Type B pancreatic cell (in vitro differentiated cells): Measurements from ENCODE around the gene WDR70. TPM values are rescaled to one million over a fixed set of nuclear protein-coding genes. Genes with fewer than 3 reads are reported as not detected.

ENCODE experiments used
- DNase-seq: peaks from one replicate; pipeline ENCODE4 v3.0.0; 2021; ENCODE audit warnings: mixed read lengths; ENCODE audit not compliant: unreplicated experiment; ENCODE audit errors: extremely low spot score
- H3K27ac Mint-ChIP-seq: 2 replicates; pipeline ENCODE4 v1.8.0; 2021; ENCODE audit warnings: mild to moderate bottlenecking, mixed read lengths
- H3K27me3 Mint-ChIP-seq: 2 replicates; pipeline ENCODE4 v1.8.0; 2021; ENCODE audit warnings: mixed read lengths
- H3K36me3 Mint-ChIP-seq: 2 replicates; pipeline ENCODE4 v1.8.0; 2021; ENCODE audit warnings: mixed read lengths
- H3K4me1 Mint-ChIP-seq: one replicate; pipeline ENCODE4 v1.8.0; 2021; ENCODE audit warnings: mixed read lengths; ENCODE audit not compliant: unreplicated experiment
- H3K4me3 Mint-ChIP-seq: 2 replicates; pipeline ENCODE4 v1.8.0; 2021; ENCODE audit warnings: mild to moderate bottlenecking, mixed read lengths
- H3K9me3 Mint-ChIP-seq: 2 replicates; pipeline ENCODE4 v1.8.0; 2021; ENCODE audit warnings: mixed read lengths
- total RNA-seq: library from RNA; stranded (reverse); gene quantifications from 2 replicates; pipeline ENCODE4 v1.2.1, GENCODE V29; 2021; ENCODE audit warnings: low replicate concordance
- TF ChIP-seq, protein P1 (sequence below): fragments of 200-600 bp; sonication (generic); conservative IDR thresholded peaks from 2 replicates; pipeline ENCODE4 v1.5.0; 2021; ENCODE audit warnings: antibody characterized with exemption, mild to moderate bottlenecking

The WDR70 gene
- total RNA-seq, 1 donor from 2014 or later, result 50.2 TPM

DNA sequence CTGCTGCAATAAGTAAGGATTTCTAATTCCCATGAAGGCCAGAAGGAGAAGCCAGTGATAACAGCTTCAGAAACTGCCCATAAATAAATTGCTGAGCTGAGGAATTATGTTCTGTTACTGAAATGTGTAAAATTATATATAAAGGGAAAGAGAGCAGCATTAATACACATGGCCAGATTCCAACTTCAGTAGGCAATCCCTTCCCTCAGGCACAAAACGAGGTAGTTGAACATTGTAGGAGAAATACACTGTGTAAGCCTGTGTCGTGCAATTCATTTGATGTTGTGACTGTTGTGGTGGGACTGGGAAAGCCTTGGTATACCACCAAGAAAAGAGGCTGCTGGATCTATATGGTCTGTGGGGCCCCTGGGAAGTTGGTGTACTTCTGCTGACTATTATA lies 192.9 kb downstream of the WDR70 start:
- Mint-ChIP-seq H3K27ac (no peak overlapping the region), H3K4me3 (no peak overlapping the region), H3K9me3 (peaks cover 6% of the 10 kb centered on the region), H3K36me3 (peaks cover 5% of the 10 kb centered on the region), H3K27me3 (no peaks in the 10 kb centered on the region), H3K4me1 (peaks cover 4% of the 10 kb centered on the region)
- DNase-seq, result no peak
- TF ChIP-seq, protein P1, sequence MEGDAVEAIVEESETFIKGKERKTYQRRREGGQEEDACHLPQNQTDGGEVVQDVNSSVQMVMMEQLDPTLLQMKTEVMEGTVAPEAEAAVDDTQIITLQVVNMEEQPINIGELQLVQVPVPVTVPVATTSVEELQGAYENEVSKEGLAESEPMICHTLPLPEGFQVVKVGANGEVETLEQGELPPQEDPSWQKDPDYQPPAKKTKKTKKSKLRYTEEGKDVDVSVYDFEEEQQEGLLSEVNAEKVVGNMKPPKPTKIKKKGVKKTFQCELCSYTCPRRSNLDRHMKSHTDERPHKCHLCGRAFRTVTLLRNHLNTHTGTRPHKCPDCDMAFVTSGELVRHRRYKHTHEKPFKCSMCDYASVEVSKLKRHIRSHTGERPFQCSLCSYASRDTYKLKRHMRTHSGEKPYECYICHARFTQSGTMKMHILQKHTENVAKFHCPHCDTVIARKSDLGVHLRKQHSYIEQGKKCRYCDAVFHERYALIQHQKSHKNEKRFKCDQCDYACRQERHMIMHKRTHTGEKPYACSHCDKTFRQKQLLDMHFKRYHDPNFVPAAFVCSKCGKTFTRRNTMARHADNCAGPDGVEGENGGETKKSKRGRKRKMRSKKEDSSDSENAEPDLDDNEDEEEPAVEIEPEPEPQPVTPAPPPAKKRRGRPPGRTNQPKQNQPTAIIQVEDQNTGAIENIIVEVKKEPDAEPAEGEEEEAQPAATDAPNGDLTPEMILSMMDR, result no peak

DNA sequence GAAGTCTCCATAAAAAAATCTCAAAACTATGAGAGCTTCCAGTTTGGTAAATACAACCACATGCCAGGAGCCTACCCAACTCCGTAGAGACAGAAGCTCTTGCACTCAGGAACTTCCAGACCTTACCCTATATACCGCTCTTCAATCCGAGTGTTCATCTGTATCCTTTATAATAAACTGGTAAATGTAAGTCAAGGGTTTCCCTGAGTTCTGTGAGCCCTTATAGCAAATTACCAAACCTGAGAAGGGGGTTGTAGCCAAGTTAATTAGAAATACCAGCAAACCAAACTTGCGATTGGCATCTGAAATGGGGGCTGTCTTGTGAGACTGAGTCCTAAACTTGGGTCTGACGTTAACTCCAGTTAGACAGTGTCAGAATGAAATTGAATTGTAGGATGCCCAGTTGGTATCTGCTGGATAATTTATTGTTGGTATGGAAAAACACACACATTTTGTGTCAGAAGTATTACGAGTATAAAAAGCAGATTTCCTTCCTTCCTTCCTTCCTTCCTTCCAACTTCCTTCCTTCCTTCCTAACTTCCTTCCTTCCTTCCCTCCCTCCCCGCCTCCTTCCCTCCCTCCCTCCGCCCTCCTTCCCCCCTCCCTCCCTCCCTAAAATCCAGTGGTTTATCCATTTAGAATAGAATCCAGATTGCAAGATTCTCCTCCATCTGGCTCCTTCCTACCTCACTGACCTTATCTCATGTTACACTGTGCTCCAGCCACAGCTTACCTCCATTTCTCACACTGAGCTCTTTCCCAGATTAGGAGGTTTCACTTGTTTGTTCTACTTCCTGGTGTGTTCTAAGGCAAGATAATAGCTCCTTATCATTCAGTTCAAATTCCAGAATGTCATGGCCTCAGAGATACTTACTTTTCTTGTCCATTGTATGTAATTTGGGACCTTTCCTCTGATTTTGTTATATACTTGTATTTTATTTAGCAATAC lies 196.7 kb downstream of the WDR70 start:
- TF ChIP-seq, protein P1, result no peak
- Mint-ChIP-seq H3K27ac (no peak overlapping the region), H3K9me3 (peaks cover 6% of the 10 kb centered on the region), H3K27me3 (no peaks in the 10 kb centered on the region), H3K4me3 (no peak overlapping the region), H3K36me3 (peaks cover 5% of the 10 kb centered on the region), H3K4me1 (peaks cover 4% of the 10 kb centered on the region)
- DNase-seq, result no peak

DNA sequence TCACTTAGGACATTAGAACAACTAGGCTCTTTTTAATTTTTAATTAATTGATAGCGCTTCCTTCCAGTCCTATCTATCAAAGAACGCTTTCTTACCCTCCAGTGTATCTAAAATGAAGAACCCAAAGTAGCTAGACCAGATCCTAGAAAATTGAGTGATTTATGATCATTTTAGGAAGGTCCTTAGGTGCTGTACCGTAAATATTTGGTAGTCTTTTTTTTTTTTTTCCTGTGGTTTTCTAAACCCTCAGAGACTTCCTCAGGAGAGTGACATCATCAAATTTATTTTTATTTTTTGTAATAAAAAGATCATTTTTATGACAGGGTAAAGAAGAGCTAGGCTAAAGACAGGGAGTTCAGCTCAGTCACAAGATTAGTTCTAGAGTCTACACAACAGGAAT lies 197.4 kb downstream of the WDR70 start:
- DNase-seq, result no peak
- no peak overlapping the region for H3K27ac Mint-ChIP-seq
- peaks cover 5% of the 10 kb centered on the region for H3K36me3 Mint-ChIP-seq
- no peaks in the 10 kb centered on the region for H3K27me3 Mint-ChIP-seq
- no peak overlapping the region for H3K4me3 Mint-ChIP-seq
- H3K4me1 Mint-ChIP-seq, result peaks cover 4% of the 10 kb centered on the region
- H3K9me3 Mint-ChIP-seq, result peaks cover 6% of the 10 kb centered on the region
- TF ChIP-seq, protein P1, result no peak

DNA sequence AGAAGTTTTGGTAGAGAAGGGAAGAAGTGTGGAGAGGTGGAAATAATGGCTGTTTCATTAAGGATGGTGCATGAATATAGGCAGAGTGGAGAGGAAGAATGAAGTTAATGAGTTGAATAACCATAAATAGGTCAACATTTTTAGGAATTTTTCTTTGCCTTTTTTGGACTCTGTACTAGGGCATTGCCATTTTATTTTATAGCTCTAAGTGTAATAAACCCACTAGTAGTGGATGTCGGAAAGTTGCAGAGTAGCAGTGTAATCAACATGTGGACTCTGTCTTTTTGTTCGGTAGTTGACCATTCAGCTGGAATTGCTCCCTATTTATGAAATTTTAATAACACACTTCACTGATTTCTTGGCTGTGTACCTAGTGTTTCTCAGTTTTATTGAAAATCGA lies 199.1 kb downstream of the WDR70 start:
- H3K4me3 Mint-ChIP-seq, result no peak overlapping the region
- no peak overlapping the region for H3K27ac Mint-ChIP-seq
- H3K9me3 Mint-ChIP-seq, result peaks cover 6% of the 10 kb centered on the region
- no peak for DNase-seq
- H3K27me3 Mint-ChIP-seq, result no peaks in the 10 kb centered on the region
- TF ChIP-seq, protein P1, result no peak
- H3K36me3 Mint-ChIP-seq, result peaks cover 5% of the 10 kb centered on the region
- H3K4me1 Mint-ChIP-seq, result peaks cover 4% of the 10 kb centered on the region

DNA sequence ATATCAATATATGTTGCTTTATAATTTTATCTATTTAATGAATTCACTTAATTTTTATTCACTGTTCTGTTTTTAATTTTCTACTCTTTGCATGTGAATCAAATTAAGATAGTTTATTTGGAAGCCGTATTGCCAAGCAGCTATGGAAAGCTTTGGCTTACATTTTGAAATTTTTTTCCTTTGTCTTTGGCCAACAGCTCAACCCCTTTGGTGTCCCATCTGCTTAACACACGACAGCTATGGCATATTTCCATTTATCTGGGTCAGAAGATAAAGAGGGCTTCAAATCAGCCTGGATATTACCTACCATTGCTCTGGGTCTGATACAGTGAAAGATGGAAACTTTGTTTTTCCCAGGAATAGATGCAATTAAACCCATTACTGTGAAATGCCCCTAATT lies 201.0 kb downstream of the WDR70 start:
- no peak for DNase-seq
- Mint-ChIP-seq H3K4me3 (no peak overlapping the region), H3K4me1 (peaks cover 4% of the 10 kb centered on the region), H3K36me3 (no peaks in the 10 kb centered on the region), H3K27ac (no peak overlapping the region), H3K9me3 (no peaks in the 10 kb centered on the region), H3K27me3 (no peaks in the 10 kb centered on the region)
- TF ChIP-seq, protein P1, result no peak
